HG02970 (cell line): ENCODE results near the gene NPAT.

Experiments used
- ATAC-seq: cut with Tn5 transposase; IDR thresholded peaks from one replicate; pipeline ENCODE4 v1.9.1; 2021; ENCODE audit warnings: mild to moderate bottlenecking, moderate library complexity, moderate number of reproducible peaks; ENCODE audit not compliant: unreplicated experiment, low FRiP score

NPAT gene

DNA sequence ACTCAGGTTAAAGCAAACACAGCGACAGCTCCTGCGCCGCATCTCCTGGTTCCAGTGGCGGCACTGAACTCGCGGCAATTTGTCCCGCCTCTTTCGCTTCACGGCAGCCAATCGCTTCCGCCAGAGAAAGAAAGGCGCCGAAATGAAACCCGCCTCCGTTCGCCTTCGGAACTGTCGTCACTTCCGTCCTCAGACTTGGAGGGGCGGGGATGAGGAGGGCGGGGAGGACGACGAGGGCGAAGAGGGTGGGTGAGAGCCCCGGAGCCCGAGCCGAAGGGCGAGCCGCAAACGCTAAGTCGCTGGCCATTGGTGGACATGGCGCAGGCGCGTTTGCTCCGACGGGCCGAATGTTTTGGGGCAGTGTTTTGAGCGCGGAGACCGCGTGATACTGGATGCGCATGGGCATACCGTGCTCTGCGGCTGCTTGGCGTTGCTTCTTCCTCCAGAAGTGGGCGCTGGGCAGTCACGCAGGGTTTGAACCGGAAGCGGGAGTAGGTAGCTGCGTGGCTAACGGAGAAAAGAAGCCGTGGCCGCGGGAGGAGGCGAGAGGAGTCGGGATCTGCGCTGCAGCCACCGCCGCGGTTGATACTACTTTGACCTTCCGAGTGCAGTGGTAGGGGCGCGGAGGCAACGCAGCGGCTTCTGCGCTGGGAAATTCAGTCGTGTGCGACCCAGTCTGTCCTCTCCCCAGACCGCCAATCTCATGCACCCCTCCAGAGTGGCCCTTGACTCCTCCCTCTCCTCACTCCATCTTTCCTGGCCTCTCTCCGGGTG lies at the start of gene NPAT, which contains the start of gene ATM:
Gene NPAT (minus strand): TSS at position 65 of the 774 bp plus-strand sequence. CDS start 102 bp downstream, outside the sequence.
Gene ATM (plus strand): TSS at position 494 of the 774 bp plus-strand sequence. CDS start 4,558 bp downstream, outside the sequence.
- ATAC-seq = peak; percentile 91

DNA sequence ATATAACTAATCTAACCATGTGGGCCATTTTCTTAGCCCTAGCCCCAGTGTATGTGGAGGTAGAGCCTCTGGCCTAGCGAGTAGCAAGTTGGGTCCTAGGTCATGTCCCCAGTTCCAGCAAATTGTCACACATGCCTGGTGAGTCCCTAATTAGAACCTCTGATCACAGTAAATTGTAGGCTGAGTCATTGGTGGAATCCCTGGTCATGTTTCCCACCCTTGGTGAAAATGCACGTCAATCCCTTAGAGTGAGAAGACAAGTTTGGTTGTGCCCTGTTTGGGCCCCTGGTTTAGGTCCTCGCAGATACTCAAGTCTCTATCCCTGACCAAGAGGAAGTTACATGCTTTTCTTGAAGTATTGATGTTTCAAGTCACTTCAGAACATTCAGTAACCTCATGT lies 47.1 kb upstream of the NPAT start:
- no peak for ATAC-seq

DNA sequence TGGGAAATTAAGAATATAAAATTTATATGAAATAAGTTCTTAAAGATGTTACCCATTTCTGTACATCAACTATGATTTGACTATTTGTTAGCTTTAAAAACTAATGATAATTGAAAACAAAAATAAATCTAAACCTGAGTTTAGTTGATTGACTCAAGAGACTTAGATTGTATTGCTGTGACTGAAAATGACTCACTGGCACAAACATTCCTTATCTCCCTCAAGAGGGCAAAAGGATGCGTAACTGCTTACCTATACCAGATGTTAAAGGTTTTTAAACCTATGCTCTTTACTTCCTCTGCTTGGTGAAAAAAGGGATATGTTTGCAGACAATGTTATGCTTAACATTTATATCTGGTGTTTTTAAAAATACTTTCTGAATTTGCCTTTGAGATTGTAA lies 30.7 kb upstream of the NPAT start:
- ATAC-seq = no peak

DNA sequence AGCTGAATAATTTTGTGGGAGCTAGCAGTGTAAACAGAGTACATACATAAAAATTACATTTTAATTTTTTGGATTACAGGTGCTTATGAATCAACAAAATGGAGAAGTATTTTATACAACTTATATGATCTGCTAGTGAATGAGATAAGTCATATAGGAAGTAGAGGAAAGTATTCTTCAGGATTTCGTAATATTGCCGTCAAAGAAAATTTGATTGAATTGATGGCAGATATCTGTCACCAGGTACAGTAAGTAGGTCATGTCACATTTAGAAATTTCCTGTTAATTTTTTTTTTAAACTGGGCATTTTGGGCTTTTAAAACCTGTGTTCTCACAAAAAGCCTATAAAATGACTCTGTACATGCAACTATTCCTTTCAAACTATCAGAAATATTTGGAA lies 24.4 kb upstream of the NPAT start:
- no peak for ATAC-seq

DNA sequence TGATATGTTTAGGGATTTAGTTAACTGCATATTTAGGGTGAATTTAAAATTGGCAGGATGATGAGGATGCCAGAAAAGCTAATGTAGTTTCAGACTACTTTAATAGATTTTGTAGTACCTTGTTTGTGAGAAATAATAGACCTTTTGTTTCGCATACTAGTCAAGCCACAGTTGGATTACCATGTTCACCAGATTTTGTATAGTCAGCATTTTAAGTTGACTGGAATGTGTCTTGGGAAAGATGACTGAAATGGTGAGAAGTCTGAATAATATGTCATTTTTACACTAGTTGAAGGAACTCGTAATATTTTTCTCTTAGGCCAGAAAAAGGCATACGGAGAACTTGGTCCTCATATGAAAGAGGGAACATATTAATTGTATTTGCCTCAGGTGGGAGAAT lies 23.9 kb upstream of the NPAT start:
- no peak for ATAC-seq

DNA sequence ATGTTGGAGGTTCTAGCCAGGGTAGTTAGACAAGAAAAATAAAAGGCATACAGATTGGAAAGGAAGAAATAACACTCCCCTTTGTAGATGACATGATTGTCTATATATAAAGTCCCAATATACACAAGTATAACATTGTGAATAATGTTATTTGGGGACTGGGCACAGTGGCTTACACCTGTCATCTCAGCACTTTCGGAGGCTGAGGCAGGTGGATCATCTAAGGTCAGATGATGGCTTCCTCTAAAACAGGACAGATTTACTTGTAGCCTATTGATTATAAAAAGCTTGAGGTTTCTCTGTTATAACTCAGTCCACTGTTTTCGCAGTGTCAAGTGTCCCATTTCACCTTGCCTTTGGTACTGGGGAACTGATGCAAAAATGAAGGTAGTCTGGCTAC lies 20.0 kb upstream of the NPAT start:
- no peak for ATAC-seq

DNA sequence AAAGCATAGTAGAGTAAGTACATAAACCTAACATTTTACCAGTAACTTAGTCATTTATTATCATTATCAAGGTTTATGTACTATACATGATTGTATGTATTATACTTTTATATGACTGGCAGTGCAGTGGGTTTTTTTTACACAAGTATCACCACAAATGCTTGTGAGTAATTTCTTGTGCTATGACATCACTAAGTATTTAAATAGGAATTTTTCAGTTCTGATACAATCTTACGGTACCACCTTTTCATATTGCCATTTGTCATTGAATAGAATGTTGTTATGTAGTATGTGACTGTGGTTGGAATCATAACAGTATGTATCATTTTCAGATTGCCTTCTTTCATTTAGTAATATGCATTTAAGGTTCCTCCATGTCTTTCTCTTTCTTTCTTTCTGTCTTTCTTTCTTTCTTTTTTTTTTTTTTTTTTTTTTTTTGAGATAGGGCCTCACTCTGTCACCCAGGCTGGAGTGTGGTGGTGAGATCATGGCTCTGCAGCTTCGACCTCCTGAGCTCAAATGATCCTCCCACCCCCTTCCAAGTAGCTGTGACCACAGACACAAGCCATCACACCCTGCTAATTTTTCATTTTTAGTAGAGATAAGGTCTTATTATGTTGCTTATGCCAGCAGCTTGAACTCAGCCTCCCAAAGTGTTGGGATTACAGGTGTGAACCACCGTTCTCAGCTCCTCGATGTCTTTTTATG lies 19.0 kb upstream of the NPAT start:
- ATAC-seq = no peak

DNA sequence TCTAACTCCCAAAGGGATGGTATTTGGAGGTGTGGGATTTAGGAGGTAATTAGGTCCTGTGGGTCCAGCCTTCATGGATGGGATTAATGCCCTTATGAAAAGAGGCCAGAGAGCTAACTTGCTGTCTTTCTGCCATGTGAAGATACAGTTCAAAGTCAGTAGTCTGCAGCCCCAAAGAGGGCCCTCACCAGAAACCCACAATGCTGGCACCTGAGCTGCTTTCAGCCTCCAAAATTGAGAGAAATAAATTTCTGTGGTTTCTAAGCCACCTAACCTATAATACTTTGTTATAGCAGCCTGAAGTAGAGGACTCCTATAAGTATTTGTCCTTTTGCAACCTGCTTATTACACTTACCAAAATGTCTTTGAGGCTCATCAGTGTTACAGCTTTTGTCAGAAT lies 16.6 kb upstream of the NPAT start:
- ATAC-seq = no peak

DNA sequence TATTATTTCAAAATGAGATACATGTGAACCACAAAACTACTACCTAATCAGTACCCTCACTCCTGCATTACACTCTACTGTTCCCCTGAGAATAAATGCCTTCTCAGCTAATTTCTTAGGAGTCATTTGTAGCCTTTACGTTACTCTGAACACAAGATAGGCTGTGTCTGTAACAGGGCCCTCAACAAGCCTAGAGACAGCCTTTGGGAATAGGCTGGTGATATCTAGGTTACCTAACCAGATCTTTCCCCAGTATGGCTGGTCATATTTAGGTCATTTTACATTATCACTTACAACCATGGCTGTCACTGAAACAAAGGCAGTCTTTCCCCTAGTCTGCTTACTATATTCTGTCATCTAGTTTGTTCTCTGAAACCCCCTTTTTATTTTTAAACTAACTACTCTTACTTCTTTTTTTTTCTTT lies 14.6 kb upstream of the NPAT start:
- ATAC-seq = peak; percentile 43

DNA sequence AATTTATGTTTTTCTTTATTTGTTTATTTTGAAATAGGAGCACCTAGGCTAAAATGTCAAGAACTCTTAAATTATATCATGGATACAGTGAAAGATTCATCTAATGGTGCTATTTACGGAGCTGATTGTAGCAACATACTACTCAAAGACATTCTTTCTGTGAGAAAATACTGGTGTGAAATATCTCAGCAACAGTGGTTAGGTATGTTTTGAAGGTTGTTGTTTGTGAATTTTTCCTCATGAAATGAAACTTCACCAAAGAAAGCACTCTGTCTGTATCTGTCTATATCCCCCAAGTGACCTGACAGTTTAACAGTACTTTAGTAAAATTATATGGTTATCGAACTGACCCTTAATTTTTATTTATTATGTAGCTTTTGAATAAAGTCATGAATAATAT lies 13.2 kb upstream of the NPAT start:
- ATAC-seq = no peak

DNA sequence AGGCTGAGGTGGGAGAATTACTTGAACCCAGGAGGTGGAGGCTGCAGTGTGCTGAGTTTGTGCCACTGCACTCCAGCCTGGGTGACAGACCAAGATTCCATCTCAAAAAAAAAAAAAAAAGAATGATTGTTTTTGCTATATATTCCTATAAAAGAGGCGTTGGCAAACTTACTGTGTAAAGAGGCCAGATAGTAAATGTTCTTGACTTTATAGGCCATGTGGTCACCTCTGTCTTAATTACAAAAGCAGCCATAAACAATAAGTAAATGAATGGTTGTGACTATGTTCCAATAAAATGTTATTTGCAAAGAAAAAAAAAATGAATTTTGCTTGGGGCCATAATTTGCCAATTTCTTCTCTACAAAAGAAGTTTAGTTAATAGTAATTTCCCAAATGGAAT lies 12.8 kb upstream of the NPAT start:
- no peak for ATAC-seq

DNA sequence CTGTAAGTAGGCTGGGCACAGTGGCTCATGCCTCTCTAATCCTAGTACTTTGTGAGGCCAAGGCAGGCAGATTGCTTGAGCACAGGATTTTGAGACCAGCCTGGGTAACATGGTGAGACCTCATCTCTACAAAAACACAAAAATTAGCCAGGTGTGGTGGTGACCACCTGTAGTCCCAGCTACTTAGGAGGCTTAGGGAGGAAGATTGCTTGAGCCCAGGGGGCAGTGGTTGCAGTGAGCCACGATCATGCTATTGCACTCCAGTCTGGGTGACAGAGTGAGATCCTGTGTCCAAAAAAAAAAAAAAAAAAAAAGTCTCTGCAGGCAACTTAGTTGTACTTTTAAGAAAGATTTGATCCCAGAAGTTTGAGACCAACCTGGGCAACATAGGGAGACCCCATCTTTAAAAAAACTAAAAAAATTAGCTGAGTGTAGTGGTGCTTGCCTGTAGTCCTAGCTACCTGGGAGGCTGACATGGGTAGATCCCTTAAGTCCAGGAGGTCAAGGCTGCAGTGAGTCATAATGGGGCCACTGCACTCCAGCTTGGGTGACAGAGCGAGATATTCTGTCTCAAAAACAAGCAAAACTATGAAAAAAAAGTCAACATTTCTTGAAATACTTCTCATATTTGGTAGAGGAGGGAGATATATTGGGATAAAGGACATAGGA lies 11.0 kb upstream of the NPAT start:
- no peak for ATAC-seq

DNA sequence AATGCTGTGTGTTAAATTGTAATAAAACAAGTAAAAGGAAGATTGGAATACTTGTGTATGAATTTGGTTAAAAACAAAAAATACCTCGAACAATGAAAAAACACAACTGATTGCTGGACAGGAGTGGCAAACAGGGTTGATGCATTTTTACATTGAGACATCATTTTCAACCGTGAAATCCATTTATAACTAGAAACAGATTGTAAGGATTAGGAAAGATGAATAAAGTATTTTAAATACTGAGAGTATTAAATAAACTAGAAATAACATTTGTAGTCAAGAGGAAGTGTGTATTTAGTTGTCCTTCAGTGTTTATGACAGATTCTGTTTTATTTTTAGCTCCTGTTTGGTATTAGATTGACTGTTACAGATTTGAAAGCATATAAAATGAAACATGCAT lies 5.8 kb upstream of the NPAT start:
- ATAC-seq = no peak

DNA sequence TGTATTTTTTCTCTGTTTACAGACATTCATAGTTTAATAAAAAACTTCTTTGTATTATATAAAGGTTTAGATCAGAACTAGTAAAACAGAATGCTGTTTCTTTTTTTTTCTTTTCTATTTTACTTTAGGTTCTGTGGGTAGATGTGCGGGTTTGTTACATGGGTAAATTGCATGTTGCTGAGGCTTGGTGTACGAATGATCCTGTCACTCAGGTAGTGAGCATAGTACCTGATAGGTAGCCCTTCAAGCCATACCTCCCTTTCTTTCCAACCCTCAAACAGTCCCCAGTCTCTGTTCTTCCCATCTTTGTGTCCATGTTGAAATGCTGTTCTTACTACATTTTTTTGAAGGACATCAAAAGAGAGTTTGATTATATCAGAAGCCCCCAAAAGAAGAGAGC lies 3.6 kb upstream of the NPAT start:
- ATAC-seq = no peak

DNA sequence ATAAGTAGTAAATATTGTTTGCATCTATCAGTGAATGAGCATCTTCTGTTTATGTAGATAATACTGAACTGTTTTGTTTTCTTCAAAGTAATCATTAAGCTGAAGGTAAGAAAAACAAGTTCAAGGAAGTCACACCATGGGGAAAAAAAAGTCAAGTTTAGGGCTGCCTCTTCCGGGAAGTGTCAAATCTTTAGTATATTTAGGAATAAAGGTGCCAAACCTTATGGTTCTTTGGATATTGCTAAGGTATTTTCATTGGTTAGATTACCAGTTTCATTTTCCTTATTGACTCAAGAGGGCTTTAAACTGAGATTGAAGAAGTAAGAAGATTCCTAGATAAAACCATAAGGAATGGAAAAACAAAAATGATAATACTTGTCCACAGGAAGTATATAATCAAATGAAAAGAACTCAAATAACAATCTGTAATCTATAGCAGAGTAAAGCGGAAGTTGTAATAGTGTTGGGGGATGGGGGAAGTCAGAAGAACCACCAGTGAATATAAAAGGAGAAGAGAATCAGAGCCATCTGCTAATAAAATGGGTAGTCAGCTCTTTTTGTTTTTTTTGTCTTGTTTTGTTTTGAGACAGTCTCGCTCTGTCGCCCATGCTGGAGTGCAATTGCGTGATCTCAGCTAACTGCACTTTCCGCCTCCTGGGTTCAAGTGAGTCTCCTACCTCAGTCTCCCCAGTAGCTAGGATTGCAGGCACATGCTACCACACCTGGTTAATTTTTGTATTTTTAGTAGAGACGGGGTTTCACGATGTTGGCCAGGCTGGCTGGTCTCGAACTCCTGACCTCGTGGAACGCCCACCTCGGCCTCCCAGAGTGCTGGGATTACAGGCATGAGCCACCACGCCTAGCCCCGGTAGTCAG lies 2.7 kb upstream of the NPAT start:
- no peak for ATAC-seq

DNA sequence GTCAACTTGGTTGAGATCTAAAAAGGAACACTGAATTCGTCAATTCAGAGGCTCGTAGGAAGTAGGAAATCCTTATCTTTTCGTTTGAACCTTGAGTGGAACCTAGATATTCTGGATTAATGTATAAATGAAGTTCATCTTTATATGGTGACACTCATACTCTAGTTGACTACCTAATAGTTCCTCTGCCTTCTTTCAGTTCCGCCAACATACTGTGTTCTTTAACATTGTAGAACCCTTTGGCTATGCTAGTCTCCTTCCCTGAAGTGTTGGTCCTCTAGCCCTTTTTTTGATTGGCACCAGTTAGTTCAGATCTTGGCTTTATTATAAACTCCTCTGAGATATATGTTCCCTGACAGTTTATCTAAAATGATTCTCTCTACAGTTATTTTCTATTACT lies 1.9 kb upstream of the NPAT start:
- no peak for ATAC-seq

DNA sequence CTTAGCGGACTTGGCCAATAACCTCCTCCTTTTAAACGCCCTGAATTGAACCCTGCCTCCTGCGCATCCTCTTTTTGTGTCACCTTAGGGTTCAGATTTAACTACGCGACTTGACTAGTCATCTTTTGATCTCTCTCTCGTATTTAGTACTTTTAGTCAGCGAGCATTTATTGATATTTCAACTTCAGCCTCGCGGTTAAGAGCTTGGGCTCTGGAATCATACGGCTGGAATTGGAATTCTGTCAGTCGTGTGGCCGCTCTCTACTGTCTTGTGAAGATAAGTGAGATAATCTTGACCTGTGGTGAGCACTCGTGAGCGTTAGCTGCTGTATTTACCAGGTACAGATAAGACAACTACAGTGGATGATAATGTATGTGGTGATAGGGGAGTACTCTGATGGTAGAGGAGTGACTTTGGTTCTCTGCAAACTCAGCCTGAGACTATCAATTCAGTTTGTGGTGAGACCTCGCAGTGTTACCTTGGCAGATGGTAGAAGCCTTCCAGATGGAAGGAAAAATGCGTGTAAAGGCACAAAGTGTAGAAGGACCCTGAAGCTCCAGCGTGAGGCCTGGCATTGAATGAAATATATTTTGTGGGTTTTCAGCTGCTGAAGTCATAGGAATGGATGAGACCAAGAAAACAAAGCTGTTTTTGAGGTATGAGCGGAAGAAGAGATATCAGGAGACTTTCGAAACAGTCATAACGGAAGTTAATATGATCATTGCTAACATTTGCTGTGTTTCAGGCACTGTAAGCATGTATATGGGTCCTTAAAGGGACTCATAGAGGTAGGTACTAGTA lies 1.1 kb upstream of the NPAT start:
- ATAC-seq = no peak

DNA sequence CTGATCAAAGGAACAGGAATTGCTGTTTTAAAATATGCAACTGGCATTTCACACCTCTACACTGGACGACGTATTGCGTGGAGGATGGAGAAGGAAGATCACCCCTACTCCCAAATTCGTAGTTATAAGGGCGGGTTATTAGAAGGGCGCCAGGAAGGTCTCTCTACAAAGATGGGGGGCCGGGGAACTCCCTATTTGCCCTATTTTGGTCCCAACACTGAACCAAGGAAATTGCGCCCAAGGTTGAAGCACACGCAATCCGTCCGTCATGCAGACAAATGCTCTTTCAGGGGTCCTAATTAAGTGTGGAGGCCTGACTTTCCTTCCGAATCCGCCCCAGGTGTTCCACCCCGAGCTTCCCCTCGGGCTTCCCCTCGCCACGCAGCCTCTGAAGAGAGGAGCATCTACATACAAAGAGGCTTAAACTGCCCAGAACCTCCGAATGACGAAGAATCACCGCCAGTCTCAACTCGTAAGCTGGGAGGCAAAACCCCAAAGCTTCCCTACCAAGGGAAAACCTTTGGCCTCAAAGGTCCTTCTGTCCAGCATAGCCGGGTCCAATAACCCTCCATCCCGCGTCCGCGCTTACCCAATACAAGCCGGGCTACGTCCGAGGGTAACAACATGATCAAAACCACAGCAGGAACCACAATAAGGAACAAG lies 396 bp downstream of the NPAT start:
- ATAC-seq = peak; percentile 0

DNA sequence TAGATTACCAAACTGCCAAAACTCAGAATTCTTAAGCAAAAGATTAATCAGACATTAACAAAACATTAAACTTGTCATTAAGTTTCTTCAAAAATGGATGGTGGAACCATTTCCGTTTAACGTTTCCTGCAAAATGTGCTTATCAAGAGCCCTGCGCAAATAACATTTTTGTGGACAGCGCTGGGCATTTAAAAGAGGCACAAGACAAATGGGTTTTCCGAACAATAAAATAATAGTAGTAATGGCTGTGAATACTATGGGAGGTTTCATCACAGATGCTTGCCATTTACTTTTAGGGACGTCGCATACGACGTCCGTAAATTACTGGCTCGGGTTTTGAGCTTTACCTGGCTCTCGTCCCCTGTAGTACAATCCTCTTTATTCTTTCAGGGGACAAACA lies 1.1 kb downstream of the NPAT start:
- no peak for ATAC-seq
